ENCODE data around the gene EPAS1.

Gene EPAS1

GRCh38 chr2:46273225-46273863, 23.9 kb upstream of the EPAS1 start:
- no peak for DNase-seq (ENCODE audit: low read depth)

DNA sequence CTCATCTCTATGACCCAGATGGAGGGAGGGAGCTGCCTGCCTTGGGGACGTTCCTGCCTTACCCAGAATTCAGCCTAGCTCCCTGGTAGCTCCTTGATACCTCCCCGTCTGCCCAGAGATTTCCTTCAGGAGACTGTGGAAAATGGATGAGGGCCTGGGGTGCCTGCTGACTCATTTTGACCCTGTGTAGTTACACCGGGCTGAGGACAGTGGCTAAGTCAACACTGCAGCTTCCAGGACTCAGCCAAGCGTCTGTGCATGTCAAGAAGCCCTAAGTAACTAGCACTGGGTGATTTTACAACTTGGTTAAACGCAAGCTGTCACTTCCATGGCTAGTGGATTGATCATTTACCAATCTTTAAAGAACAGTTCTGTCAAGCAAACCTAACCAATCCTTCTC, 23.3 kb upstream of the EPAS1 start:
- no peak for DNase-seq (ENCODE audit: low read depth)

GRCh38 chr2:46274586-46274985, 22.6 kb upstream of the EPAS1 start:
- no peak for DNase-seq (ENCODE audit: low read depth)

GRCh38 chr2:46275995-46276394, 21.2 kb upstream of the EPAS1 start:
- no peak for DNase-seq (ENCODE audit: low read depth)

DNA sequence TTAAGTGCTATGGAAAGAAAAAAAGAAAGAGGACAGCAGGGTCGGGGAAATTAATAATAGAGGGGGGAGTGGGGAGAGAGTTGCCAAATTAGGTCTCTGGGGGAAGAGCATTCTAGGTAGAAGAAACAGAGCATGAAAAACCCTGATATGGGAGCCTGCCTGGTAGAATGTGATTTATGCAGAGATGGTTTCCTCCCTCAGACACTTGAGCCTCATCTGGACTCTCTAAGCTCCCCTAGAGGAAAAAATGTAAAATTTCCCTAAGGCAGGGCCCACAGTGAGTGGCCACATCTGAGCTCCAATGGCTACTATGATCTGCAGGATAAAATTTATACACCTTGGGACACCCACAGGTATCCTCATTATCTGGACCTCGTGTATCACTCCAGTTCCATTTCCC, 20.6 kb upstream of the EPAS1 start:
- DNase-seq (ENCODE audit: low read depth), result no peak

DNA sequence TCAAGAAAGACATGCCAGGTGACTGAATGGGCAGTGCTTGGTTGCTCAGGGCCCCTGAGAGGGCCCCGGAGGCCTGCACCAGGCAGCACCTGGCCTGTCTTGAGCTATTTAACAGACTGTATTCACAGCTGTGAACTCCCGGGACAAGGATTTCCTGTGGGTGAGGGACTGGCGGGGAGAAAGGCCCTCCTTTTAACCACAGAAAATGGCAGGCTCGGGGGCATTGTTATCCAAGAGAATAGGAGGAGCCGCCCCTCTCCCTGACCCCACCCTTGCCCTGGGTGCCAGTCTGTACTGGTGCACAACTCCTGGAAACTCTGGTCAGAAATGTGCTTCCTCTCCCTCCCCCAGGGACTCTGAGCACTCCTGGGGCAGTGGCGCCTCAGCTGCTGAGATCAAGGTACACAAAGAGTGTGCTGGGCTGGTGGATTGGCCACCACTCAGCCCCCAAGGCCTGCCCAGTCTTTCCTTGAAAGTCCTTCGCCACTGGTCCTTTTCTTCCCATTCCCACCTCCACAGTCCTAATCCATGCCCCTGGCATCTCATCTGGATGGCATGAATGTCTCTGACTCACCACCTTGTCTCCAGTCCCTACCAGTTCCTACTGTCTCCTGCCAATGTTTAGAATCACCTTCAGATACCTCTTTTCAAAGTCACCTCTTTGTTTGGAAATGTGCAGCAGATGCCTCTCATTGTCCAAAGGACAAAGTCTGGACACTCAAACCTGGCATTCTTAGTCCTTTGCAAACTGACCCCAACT, 19.6 kb upstream of the EPAS1 start:
- DNase-seq (ENCODE audit: low read depth), result no peak

- DNase-seq (ENCODE audit: low read depth), result no peak
Measured at GRCh38 chr2:46278952-46279351, 18.3 kb upstream of the EPAS1 start.

- DNase-seq (ENCODE audit: low read depth), result no peak
Measured at GRCh38 chr2:46281939-46282338, 15.3 kb upstream of the EPAS1 start.

DNA sequence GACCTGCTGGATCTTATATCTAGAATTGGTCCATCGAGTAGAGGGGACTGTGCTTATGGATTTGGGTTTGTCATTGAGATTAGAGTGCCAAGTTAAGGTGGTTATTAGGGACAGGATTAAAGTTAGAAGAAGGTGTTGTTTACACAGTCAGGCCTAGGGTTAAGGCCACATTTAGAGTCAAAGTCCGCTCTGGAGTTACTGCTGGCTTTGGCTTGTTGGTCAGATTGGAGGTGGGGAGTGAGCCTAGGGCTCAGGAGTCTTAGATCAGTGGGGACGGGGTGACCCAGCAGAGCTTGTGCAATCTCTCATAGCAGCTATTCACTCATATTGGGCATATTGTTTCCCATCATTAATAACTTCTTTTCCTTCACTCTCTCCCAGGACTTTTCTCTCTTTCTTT, 13.5 kb upstream of the EPAS1 start:
- no peak for DNase-seq (ENCODE audit: low read depth)

- DNase-seq (ENCODE audit: low read depth), result no peak
Measured at GRCh38 chr2:46284260-46284659, 12.9 kb upstream of the EPAS1 start.

DNA sequence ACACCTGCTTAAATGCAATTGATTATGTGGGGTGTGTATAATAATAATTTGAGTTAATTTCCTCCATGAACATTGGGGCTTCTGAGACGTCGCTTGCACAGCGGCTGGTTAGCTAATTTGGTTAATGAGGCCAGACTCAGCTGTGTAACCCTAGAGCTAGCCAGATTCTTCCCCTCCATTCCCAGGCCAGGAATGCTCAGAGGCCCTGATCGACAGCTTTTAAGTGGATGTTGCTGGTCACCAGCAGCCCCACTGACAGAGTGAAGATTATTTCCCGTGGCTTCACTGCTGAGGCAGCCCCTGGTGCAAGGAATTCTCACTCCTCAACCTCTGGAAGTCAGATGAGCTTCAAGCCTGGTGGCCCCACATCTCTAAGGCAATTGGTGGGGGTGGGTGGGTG, 12.4 kb upstream of the EPAS1 start:
- DNase-seq (ENCODE audit: low read depth), result no peak

DNA sequence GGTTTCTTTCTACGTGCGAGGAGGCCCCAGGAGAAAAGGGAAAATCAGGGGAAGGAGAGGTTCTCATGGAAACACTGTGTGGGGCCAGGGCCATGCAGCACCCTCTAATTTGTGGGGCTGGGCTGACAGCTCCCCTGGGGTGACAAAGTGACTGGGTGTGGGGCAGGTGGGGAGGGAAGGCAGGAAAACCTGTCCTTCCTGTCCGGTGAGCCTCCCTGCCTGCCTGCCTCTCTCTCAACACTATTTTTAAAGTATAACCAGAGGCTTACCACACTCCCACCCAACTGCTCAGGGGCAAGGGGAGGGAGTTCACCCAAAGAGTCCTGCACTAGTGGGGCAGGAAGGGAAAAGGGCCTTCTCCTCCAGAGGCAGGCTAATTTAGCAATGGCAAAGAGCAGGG, 10.5 kb upstream of the EPAS1 start:
- DNase-seq (ENCODE audit: low read depth), result no peak

GRCh38 chr2:46290078-46290477, 7.1 kb upstream of the EPAS1 start:
- no peak for DNase-seq (ENCODE audit: low read depth)

DNA sequence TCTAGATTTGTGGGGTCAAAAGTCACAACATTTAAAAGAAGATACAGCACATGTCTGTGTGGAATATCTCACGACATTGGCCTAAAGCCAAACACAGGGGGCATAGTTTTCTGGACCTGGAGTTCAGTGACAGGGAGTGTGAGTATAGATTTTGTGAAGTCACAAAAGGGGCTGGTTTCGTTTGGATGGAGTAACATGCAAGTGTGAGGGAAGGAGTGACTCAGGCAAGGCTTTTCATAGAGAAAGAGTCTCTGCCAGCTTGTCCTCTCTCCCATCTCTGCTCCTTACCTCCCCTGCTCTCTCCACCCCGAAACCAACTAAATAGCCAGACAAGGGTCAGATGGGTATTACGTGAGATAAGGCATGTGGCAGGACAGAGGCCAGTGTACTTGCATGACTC, 3.7 kb upstream of the EPAS1 start:
- DNase-seq (ENCODE audit: low read depth), result no peak

DNA sequence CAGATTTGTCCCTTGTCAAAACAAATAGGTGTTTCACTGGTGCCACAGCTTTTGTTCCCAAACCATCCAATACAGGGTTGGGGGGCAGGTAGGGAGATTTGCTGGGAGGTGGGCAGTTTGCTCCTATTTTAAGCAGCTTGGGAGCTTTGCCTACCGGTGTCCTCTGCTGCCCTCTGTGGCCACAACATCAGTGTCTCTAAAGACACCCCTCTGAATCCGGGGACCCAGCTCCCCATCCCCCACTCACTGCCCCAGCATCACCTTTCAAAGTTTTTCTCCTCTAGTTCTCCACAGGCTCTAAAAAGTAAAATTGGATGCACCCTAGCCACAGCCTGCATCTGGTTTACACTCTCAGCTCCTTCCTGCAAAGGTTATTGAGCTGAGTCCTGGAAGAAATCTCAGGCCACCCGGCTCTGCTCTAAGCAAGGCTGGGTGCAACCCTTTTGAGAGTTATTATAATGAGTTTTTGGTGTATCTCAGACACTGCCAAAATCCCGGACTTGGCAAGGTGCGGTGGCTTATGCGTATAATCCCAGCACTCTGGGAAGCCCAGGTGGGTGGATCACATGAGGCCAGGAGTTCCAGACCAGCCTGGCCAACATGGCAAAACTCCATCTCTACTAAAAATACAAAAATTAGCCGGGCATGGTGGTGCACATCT, 2.9 kb upstream of the EPAS1 start:
- no peak for DNase-seq (ENCODE audit: low read depth)

DNA sequence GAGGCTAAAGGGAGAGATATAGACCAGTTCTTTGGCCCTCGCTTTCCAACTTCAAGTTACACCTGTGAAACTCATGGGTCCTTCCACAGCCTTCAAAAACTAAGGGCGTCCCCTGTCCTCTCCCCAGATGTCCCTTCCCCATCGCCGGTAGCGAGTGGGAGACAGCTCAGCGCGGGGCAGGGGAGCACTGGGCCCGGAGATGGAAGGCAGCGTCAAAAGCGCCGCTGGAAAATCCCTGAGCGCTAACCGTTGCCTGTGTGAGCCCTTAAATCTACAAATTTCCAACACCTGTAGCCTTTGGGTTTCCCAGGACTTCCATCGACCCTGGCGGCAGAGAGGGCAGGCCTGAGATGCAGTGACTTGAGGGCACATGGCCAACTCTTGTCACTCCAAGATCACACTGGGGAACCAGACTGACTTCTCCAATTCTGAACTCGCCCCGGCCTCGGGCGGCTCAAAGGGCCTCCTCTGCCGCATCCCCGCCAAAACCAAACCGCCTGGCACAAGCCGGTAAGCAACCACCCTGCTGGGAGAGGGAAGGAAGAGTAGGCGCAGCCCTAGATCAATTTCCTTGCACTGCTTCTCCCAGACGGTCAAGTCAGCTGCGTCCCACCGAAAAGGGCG, 879 bp upstream of the EPAS1 start:
- no peak for DNase-seq (ENCODE audit: low read depth)

DNA sequence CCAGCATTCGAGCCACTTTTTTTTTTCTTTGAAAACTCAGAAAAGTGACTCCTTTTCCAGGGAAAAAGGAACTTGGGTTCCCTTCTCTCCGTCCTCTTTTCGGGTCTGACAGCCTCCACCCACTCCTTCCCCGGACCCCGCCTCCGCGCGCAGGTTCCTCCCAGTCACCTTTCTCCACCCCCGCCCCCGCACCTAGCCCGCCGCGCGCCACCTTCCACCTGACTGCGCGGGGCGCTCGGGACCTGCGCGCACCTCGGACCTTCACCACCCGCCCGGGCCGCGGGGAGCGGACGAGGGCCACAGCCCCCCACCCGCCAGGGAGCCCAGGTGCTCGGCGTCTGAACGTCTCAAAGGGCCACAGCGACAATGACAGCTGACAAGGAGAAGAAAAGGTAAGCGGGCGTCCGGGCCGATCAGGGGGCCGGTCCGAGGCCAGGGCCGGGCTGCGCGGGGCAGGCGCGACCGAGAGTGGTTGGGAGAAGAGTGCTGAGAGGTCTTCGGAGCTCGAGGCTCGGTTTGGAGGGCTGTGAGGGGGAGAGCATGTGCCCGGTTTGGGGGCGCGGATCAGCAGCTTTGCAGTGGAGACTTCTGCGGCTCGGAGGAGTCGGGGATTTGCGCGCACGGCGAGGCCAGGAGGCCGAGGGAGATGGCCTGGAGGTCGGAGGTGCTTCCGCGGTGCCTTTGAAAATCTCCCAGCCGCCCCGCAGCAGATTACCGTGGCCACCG, 502 bp downstream of the EPAS1 start:
- DNase-seq (ENCODE audit: low read depth), result no peak

GRCh38 chr2:46298272-46298521, 990 bp downstream of the EPAS1 start:
- no peak for DNase-seq (ENCODE audit: low read depth)

- no peak for DNase-seq (ENCODE audit: low read depth)
Measured at GRCh38 chr2:46298522-46299353, 1.5 kb downstream of the EPAS1 start.

DNA sequence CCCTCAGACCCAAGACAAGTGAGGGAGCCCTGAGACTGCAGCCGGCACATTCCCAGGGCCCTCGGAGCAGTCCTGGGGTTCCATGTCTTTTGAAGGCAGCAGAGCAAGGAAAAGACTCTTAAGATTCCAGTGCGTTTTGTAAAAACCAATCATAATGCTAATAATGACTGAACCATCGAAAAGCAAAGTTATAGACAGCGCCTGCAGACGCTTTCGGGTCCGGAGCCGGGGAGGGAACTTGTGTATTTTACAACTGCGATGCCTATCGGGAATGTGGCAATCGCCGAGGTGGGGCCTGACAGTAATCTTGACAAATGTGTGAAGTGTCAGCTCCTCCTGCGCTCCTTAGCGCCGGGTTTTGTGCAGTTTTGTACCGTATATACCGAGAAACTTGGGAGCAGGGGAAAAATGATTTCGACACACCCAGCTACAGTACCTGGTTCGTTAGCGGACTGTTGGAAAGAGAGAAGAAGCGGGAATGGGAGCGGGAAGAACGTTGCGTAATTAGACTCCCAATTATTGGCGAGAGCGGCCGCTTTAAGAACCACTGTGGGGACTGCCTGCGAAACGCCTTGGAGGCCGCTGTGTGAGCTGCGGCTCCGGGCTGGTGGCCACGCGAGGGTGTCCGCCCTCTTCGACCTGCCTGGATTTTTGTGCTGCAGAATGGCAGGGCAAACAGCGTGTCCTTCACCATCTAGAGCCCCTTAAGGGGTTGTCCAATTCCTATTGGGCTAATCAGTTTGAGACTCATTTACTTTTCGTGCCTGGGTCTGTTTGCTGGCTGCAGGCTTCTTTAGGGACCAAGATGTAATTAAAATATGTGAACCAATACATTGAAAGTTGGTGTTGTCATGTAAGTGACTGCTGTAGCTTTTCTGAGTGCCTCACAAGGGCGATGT, 2.4 kb downstream of the EPAS1 start:
- DNase-seq (ENCODE audit: low read depth), result no peak

- no peak for DNase-seq (ENCODE audit: low read depth)
Measured at GRCh38 chr2:46300406-46300832, 3.2 kb downstream of the EPAS1 start.

Data from GM04503 (cell line).